Esophagus muscularis mucosa (tissue), 4 donors: ENCODE results near the gene GTF2F1. TPM values are rescaled to one million over a fixed set of nuclear protein-coding genes. Genes with fewer than 3 reads are reported as not detected.
"Not testable (repeated sequence)": the region's sequence is repeated elsewhere in the genome, so short reads cannot be mapped to it uniquely, and the experiment has no call there.

Experiments used
- DNase-seq: peaks from one replicate; pipeline ENCODE4 v3.0.0-alpha.2; 2017; ENCODE audit errors: extremely low spot score
- H3K27ac ChIP-seq, 4 donors: fragments of 200-600 bp; sonication (generic); replicated peaks in 1 of 4; 1 replicate in 3 of 4; 2 replicates in 1 of 4; pipeline ENCODE4 v1.5.1; 2016 to 2019; ENCODE audit warnings: mild to moderate bottlenecking in 1 of 4
- H3K27me3 ChIP-seq, 4 donors: fragments of 200-600 bp; sonication (generic); one replicate each; pipeline versions ENCODE4 v1.5.1 to v1.6.0; 2016 to 2019
- H3K36me3 ChIP-seq, 4 donors: fragments of 200-600 bp; sonication (generic); one replicate each; pipeline ENCODE4 v1.5.1; 2016 to 2019
- H3K4me1 ChIP-seq, 4 donors: fragments of 200-600 bp; sonication (generic); one replicate each; pipeline ENCODE4 v1.5.1; 2016 to 2019
- H3K4me3 ChIP-seq, 4 donors: fragments of 200-600 bp; sonication (generic); 1 replicate in 2 of 4; 2 replicates in 2 of 4; pipeline ENCODE4 v1.5.1; 2016 to 2019; ENCODE audit warnings: mild to moderate bottlenecking in 4 of 4, moderate library complexity in 1 of 4
- H3K9me3 ChIP-seq, 4 donors: fragments of 200-600 bp; sonication (generic); 1 replicate in 3 of 4; 2 replicates in 1 of 4; pipeline ENCODE4 v1.5.1; 2016 to 2019
- CTCF ChIP-seq, 3 experiments: fragments of 200-600 bp in 2 of 3; fragments of 450-650 bp in 1 of 3; sonication (generic) in 2 of 3; IDR thresholded peaks; one replicate each; pipeline ENCODE4 v1.5.1; 2017 to 2019; ENCODE audit warnings: antibody characterized with exemption in 3 of 3, mild to moderate bottlenecking in 2 of 3, moderate library complexity in 1 of 3
- EP300 ChIP-seq: sonication (generic); formaldehyde crosslinking; IDR thresholded peaks from one replicate; pipeline ENCODE4 v1.6.1; 2017; ENCODE audit warnings: antibody characterized with exemption
- POLR2A ChIP-seq: fragments of 450-650 bp; IDR thresholded peaks from one replicate; pipeline ENCODE4 v1.6.1; 2017; ENCODE audit warnings: antibody characterized with exemption, moderate library complexity, mild to moderate bottlenecking, low read depth
- POLR2AphosphoS5 ChIP-seq, 2 donors: sonication (generic); formaldehyde crosslinking; IDR thresholded peaks; one replicate each; pipeline ENCODE4 v1.6.1; 2017; ENCODE audit warnings: antibody characterized with exemption in 2 of 2
- WGBS: methylation state at CpG from one replicate; pipeline ENCODE4 v1.1.5; 2018; 5-methylcytosine and 5-hydroxymethylcytosine counted together
- intact Hi-C: fragments of 100-400 bp; cut with DNase I; formaldehyde crosslinking; loops from one replicate; pipeline ENCODE4 v1.15.1; 2023
- total RNA-seq, 4 donors: library from RNA; depleted of rRNA; stranded (reverse); fragments of >200 nt; gene quantifications; one replicate each; pipeline versions ENCODE4 v1.1.0 to v1.2.1, GENCODE V29; 2016

The GTF2F1 gene
- total RNA-seq, 4 donors from 2014 or later, result 43.6 to 61.0 (median 56.8) TPM

GRCh38 chr19:6433663-6434062 lies 40.7 kb upstream of the GTF2F1 start, which contains the start of gene SLC25A41:
Gene SLC25A41, minus strand, starts transcription at chr19:6433763. Its CDS starts 70 bp downstream, at chr19:6433693.
- no peaks in the 10 kb centered on the region for H3K9me3 ChIP-seq
- intact Hi-C loops, result no loop called here
- H3K27ac ChIP-seq, result no peak within 1 kb of the TSS
- peaks cover 0 to 18% (median 3%) of the 10 kb centered on the region in 4 donors for H3K36me3 ChIP-seq
- WGBS, result 93% methylated on average over 10 of the region's 10 CpGs
- no peaks in the 10 kb centered on the region for H3K27me3 ChIP-seq
- DNase-seq, result no peak
- no peak within 1 kb of the TSS for H3K4me3 ChIP-seq
- no peaks in the 10 kb centered on the region for H3K4me1 ChIP-seq
- TF ChIP-seq POLR2A, result no peak
- TF ChIP-seq EP300, result no peak
- no peak for TF ChIP-seq POLR2AphosphoS5 (IDR thresholded peaks at IDR 0.05)
- no peak for TF ChIP-seq CTCF (IDR thresholded peaks at IDR 0.05)

GRCh38 chr19:6433165-6433564 lies 40.2 kb upstream of the GTF2F1 start:
- intact Hi-C loops, result no loop called here
- Histone ChIP-seq H3K9me3 (no peaks in the 10 kb centered on the region), H3K36me3 (peaks cover 0 to 18% (median 3%) of the 10 kb centered on the region in 4 donors), H3K27ac (no peak overlapping the region), H3K4me3 (no peak overlapping the region), H3K27me3 (no peaks in the 10 kb centered on the region), H3K4me1 (no peaks in the 10 kb centered on the region)
- no peak for DNase-seq
- WGBS, result 85% methylated on average over 11 of the region's 11 CpGs
- TF ChIP-seq EP300, result no peak
- no peak for TF ChIP-seq POLR2A
- TF ChIP-seq CTCF (IDR thresholded peaks at IDR 0.05), result no peak
- no peak for TF ChIP-seq POLR2AphosphoS5 (IDR thresholded peaks at IDR 0.05)

GRCh38 chr19:6431891-6432290 lies 38.9 kb upstream of the GTF2F1 start:
- Histone ChIP-seq H3K9me3 (no peaks in the 10 kb centered on the region), H3K27ac (no peak overlapping the region), H3K4me1 (no peaks in the 10 kb centered on the region), H3K36me3 (peaks cover 0 to 18% (median 3%) of the 10 kb centered on the region in 4 donors), H3K27me3 (no peaks in the 10 kb centered on the region), H3K4me3 (no peak overlapping the region)
- DNase-seq, result no peak
- intact Hi-C loops, result no loop called here
- WGBS, result 91% methylated on average over 11 of the region's 11 CpGs
- TF ChIP-seq POLR2A (no peak), EP300 (no peak), CTCF (IDR thresholded peaks at IDR 0.05) (no peak), POLR2AphosphoS5 (IDR thresholded peaks at IDR 0.05) (no peak)

- H3K4me3 ChIP-seq, result no peak overlapping the region
- intact Hi-C loops, result no loop called here
- no peak for DNase-seq
- peaks cover 4 to 7% (median 6%) of the 10 kb centered on the region in 4 donors for H3K4me1 ChIP-seq
- no peaks in the 10 kb centered on the region for H3K27me3 ChIP-seq
- WGBS, result 71% methylated on average over 19 of the region's 20 CpGs
- no peak overlapping the region for H3K27ac ChIP-seq
- peaks cover 0 to 10% (median 3%) of the 10 kb centered on the region in 4 donors for H3K36me3 ChIP-seq
- no peaks in the 10 kb centered on the region for H3K9me3 ChIP-seq
- TF ChIP-seq CTCF (IDR thresholded peaks at IDR 0.05), result no peak
- no peak for TF ChIP-seq POLR2A
- no peak for TF ChIP-seq EP300
- no peak for TF ChIP-seq POLR2AphosphoS5 (IDR thresholded peaks at IDR 0.05)
These were observed 36.7 kb upstream of the GTF2F1 start for GRCh38 chr19:6429419-6430221.

- H3K27me3 ChIP-seq, H3K36me3 ChIP-seq, H3K4me1 ChIP-seq, intact Hi-C loops, H3K27ac ChIP-seq, H3K9me3 ChIP-seq, DNase-seq, H3K4me3 ChIP-seq: not testable (repeated sequence)
- WGBS, result 89% methylated on average over 2 of the region's 2 CpGs
These were observed 35.9 kb upstream of the GTF2F1 start for GRCh38 chr19:6428692-6429418.
